Measurements from ENCODE around the gene MELTF. TPM values are rescaled to one million over a fixed set of nuclear protein-coding genes. Genes with fewer than 3 reads are reported as not detected.

MELTF gene
- total RNA-seq, 1 donor from 2014 or later = 31.8 TPM

- peaks cover 14% of the 10 kb centered on the region for H3K9me3 Mint-ChIP-seq (ENCODE audit: unreplicated experiment)
- peak overlapping the region; percentile 68 for H3K4me3 Mint-ChIP-seq (ENCODE audit: unreplicated experiment)
- no peaks in the 10 kb centered on the region for H3K36me3 Mint-ChIP-seq (ENCODE audit: unreplicated experiment)
- H3K27ac Mint-ChIP-seq (ENCODE audit: unreplicated experiment) = no peak overlapping the region
- peak; percentile 27 for DNase-seq
- no peak for TF ChIP-seq CTCF (IDR thresholded peaks at IDR 0.05; ENCODE audit: partially characterized antibody, unreplicated experiment)
- peaks cover 29% of the 10 kb centered on the region for H3K4me1 Mint-ChIP-seq (ENCODE audit: low read depth, unreplicated experiment)
- H3K27me3 Mint-ChIP-seq (ENCODE audit: unreplicated experiment) = peaks cover 25% of the 10 kb centered on the region
Measured at GRCh38 chr3:197028728-197029510, 698 bp downstream of the MELTF start.

DNA sequence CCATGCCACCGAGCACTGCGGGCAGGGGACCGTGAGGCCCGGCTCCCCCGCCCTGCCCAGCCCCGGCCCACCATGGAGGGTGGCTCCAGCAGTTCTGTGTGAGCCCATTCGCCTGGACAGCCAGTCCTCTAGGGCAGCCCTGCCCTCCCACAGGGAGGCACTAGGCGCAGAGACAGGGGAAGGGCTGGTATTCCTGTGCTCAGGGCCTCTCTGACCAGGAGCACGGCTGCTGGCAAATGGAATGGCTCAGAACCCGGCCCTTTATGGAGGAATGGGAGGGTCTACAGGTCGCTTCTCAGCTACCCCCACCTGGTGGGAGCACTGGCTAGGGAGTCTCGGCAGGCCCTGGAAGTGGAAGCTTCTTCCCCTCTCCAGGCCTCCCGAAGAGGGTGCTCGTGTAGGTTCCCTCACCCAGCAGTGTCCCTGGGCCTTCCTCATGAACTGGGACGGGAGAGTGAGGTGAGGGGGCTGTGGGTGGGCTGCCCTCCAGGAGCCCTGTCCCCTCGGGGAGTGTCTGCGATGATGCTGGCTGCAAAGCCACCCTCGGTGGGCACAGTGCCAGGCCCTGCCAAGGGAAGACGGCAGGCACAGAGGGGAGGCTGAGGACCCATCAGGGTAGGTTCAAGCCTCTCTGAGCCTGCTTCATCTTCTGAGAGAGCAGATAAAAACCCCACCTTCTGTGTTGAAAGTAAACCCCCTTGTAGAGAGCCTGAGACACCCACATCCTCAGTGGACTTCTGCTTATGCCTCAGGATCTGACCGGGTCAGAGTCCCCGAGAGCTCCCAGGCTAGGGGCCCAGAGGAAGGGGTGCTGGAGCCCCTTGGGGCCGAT, 1.5 kb downstream of the MELTF start:
- peaks cover 14% of the 10 kb centered on the region for H3K9me3 Mint-ChIP-seq (ENCODE audit: unreplicated experiment)
- no peaks in the 10 kb centered on the region for H3K36me3 Mint-ChIP-seq (ENCODE audit: unreplicated experiment)
- TF ChIP-seq CTCF (IDR thresholded peaks at IDR 0.05; ENCODE audit: partially characterized antibody, unreplicated experiment) = no peak
- H3K27me3 Mint-ChIP-seq (ENCODE audit: unreplicated experiment) = peaks cover 25% of the 10 kb centered on the region
- no peak for DNase-seq
- H3K4me1 Mint-ChIP-seq (ENCODE audit: low read depth, unreplicated experiment) = peaks cover 37% of the 10 kb centered on the region
- H3K27ac Mint-ChIP-seq (ENCODE audit: unreplicated experiment) = no peak overlapping the region
- H3K4me3 Mint-ChIP-seq (ENCODE audit: unreplicated experiment) = peak overlapping the region; percentile 59

- no peak for TF ChIP-seq CTCF (IDR thresholded peaks at IDR 0.05; ENCODE audit: partially characterized antibody, unreplicated experiment)
- Mint-ChIP-seq H3K4me1 (ENCODE audit: low read depth, unreplicated experiment) (peaks cover 40% of the 10 kb centered on the region), H3K36me3 (ENCODE audit: unreplicated experiment) (no peaks in the 10 kb centered on the region), H3K4me3 (ENCODE audit: unreplicated experiment) (peak overlapping the region; percentile 63), H3K9me3 (ENCODE audit: unreplicated experiment) (peaks cover 14% of the 10 kb centered on the region), H3K27me3 (ENCODE audit: unreplicated experiment) (peaks cover 25% of the 10 kb centered on the region), H3K27ac (ENCODE audit: unreplicated experiment) (peak overlapping the region; percentile 82)
- no peak for DNase-seq
Measured at GRCh38 chr3:197027151-197027895, 2.3 kb downstream of the MELTF start.

DNA sequence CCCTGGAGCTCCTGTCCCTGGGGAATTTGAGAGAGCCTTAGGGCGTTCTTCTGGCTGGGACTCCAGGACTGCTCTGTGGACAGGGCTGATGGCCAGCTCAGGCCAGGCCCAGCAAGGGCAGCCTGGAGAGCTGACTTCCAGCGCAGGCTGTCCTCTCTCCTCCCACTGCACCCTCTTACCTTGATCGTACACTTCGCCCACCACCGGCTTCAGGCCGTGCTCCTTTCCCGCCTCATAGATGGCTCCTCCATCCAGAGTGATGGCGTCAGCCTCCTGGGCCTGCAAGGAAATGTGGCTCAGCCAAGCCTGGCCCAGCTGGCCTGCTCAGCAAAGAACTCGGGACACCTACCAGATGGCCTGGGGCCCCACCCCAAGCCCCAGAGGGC, 3.1 kb downstream of the MELTF start:
- no peaks in the 10 kb centered on the region for H3K36me3 Mint-ChIP-seq (ENCODE audit: unreplicated experiment)

More for the DNA sequence above, 3.1 kb downstream of the MELTF start:
- peak overlapping the region; percentile 63 for H3K4me3 Mint-ChIP-seq (ENCODE audit: unreplicated experiment)
- H3K27me3 Mint-ChIP-seq (ENCODE audit: unreplicated experiment) = peaks cover 26% of the 10 kb centered on the region
- no peak for TF ChIP-seq CTCF (IDR thresholded peaks at IDR 0.05; ENCODE audit: partially characterized antibody, unreplicated experiment)
- peaks cover 16% of the 10 kb centered on the region for H3K9me3 Mint-ChIP-seq (ENCODE audit: unreplicated experiment)
- peak; percentile 58 for DNase-seq
- peak overlapping the region; percentile 82 for H3K27ac Mint-ChIP-seq (ENCODE audit: unreplicated experiment)
- peaks cover 40% of the 10 kb centered on the region for H3K4me1 Mint-ChIP-seq (ENCODE audit: low read depth, unreplicated experiment)

Measured in glutamatergic neuron (in vitro differentiated cells).